Urinary bladder (tissue), 4 donors: ENCODE data around the gene STARD9. TPM values are rescaled to one million over a fixed set of nuclear protein-coding genes. Genes with fewer than 3 reads are reported as not detected.
A peak's percentile ranks its signal among the peaks of the same experiment; 100 is the strongest.
"Not testable (repeated sequence)": the region's sequence is repeated elsewhere in the genome, so short reads cannot be mapped to it uniquely, and the experiment has no call there.

Experiments
- DNase-seq: peaks from one replicate; pipeline ENCODE4 v3.0.0-alpha.2; 2015; ENCODE audit errors: extremely low spot score
- H3K27ac ChIP-seq: one replicate; pipeline ENCODE4 v1.5.1; 2013; ENCODE audit warnings: low read depth, mild to moderate bottlenecking, moderate library complexity
- H3K36me3 ChIP-seq: one replicate; pipeline ENCODE4 v1.6.1; 2013; ENCODE audit warnings: mild to moderate bottlenecking, moderate library complexity; ENCODE audit not compliant: insufficient read depth
- H3K4me1 ChIP-seq: one replicate; pipeline ENCODE4 v1.6.1; 2013; ENCODE audit warnings: mild to moderate bottlenecking, moderate library complexity; ENCODE audit not compliant: insufficient read depth
- H3K4me3 ChIP-seq: one replicate; pipeline ENCODE4 v1.5.1; 2013; ENCODE audit warnings: low read depth, low read length
- WGBS: extraction: QIAGEN DNeasy Blood & Tissue Kit; methylation state at CpG from one replicate; pipeline ENCODE4 v1.1.7; 2013; 5-methylcytosine and 5-hydroxymethylcytosine counted together
- polyA plus RNA-seq: library from polyadenylated mRNA; stranded (reverse); fragments of 200-250 nt; gene quantifications from one replicate; pipeline ENCODE4 v1.2.3, GENCODE V29; 2013
- total RNA-seq: library from RNA; depleted of rRNA; stranded (reverse); fragments of >200 nt; gene quantifications from one replicate; pipeline ENCODE4 v1.2.3, GENCODE V29; 2014
- donor health status: healthy with polysubstance abuse.
- donor health status: healthy.

STARD9 gene
- total and polyA plus RNA-seq, 2 donors = 11.1 to 46.3 TPM

DNA sequence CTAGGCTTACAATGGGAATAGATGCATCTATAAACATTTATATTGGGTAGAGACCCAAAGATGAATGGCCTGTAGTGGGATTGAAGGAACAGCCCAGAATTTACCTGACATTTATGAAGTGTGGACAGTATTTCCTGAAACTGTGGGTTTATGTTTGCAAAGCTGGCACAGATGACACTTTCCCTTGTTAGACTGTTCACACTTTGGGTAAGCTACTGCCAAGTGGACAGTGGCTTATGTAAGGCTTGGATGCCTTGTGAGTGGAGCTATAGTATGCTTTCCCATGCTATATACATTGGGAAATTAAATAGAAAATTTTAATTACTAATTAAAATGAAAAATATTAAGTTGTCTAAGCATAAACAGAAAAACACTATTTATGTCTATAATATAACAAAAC lies 48.5 kb downstream of the STARD9 start:
- Histone ChIP-seq H3K4me1 (no peaks in the 10 kb centered on the region), H3K27ac (no peak overlapping the region), H3K4me3 (no peak overlapping the region), H3K36me3 (no peaks in the 10 kb centered on the region)
- DNase-seq = no peak

DNA sequence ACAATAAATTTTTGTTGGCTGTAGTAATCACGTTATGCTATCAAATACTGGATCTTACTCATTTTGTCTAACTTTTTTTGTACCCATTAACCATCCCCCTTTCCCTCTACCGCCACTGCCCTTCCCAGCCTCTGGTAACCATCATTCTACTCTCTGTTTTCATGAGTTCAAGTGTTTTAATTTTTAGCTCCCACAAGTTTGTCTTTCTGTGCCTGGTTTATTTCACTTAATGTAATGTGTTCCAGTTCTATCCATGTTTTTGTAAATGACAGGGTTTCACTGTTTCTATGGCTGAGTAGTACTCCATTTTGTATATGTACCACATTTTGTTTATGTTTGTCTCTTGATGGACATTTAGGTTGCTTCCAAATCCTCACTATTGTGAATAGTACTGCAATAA lies 52.1 kb downstream of the STARD9 start:
- Histone ChIP-seq H3K4me1 (no peaks in the 10 kb centered on the region), H3K27ac (no peak overlapping the region), H3K36me3 (no peaks in the 10 kb centered on the region), H3K4me3 (no peak overlapping the region)
- 91% methylated on average over 2 of the region's 2 CpGs for WGBS
- no peak for DNase-seq

DNA sequence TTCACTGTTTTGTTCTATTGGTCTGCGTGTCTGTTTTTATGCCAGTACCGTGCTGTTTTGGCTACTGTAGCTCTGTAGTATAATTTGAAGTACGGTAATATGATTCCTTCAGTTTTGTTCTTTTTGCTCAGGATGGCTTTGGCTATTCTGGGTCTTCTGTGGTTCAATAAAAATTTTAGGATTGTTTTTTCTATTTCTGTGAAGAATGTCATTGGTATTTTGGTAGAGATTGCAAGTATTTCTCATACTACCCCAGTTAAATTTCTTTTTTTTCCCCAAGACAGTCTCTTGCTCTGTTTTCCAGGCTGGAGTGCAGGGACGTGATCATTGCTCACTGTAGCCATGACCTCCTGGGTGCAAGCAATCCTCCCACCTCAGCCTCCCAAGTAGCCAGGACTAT lies 53.4 kb downstream of the STARD9 start:
- 99% methylated on average over 4 of the region's 4 CpGs for WGBS
- Histone ChIP-seq H3K4me3 (no peak overlapping the region), H3K27ac (no peak overlapping the region), H3K4me1 (no peaks in the 10 kb centered on the region), H3K36me3 (no peaks in the 10 kb centered on the region)
- no peak for DNase-seq

DNA sequence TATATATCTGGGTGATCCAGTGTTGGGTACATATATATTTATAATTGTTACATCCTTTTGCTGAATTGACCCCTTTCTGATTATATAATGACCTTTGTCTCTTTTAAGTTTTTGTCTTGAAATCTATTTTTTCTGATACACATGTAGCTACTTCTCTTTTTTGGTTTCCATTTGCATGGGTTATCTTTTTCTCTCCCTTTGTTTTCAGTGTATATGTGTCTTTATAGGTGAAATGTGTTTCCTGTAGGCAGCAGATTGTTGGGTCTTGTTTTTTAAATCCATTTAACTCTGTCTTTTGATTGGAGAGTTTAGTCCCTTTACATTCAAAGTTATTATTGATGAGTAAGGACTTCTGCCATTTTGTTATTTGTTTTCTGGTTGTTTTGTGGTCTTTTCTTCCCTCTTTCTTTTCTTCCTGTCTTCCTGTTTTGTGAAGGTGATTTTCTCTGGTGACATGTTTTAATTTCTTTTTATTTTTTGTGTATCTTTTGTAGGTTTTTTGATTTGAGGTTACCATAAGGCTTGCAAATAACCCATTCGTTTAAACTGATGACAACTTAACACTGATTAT lies 56.8 kb downstream of the STARD9 start:
- no peaks in the 10 kb centered on the region for H3K36me3 ChIP-seq
- WGBS = 62% methylated on average over 1 of the region's 1 CpG
- no peak overlapping the region for H3K4me3 ChIP-seq

DNA sequence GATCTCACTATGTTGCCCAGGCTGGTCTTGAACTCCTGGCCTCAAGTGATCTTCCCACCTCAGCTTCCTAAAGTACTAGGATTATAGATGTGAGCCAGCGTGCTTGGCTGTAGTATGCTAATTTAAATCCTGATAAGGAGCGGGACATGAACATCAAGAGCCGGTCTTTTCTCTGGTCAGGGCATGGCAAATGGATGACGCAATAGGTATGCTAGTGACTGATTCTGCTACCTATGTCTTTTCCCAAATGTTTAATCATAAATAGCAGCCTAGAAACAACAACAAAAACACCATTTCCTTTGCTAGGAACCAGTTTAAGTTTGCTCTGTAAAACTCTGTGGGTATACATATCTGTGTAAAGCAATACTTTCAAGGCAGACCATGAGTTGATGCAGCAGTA lies 64.7 kb downstream of the STARD9 start:
- H3K4me1 ChIP-seq = no peaks in the 10 kb centered on the region
- no peak overlapping the region for H3K4me3 ChIP-seq
- DNase-seq = no peak
- no peak overlapping the region for H3K27ac ChIP-seq
- H3K36me3 ChIP-seq = peaks cover 5% of the 10 kb centered on the region
- WGBS = 93% methylated on average over 4 of the region's 4 CpGs

More for the DNA sequence above, 56.8 kb downstream of the STARD9 start:
- DNase-seq = no peak
- no peak overlapping the region for H3K27ac ChIP-seq
- no peaks in the 10 kb centered on the region for H3K4me1 ChIP-seq

DNA sequence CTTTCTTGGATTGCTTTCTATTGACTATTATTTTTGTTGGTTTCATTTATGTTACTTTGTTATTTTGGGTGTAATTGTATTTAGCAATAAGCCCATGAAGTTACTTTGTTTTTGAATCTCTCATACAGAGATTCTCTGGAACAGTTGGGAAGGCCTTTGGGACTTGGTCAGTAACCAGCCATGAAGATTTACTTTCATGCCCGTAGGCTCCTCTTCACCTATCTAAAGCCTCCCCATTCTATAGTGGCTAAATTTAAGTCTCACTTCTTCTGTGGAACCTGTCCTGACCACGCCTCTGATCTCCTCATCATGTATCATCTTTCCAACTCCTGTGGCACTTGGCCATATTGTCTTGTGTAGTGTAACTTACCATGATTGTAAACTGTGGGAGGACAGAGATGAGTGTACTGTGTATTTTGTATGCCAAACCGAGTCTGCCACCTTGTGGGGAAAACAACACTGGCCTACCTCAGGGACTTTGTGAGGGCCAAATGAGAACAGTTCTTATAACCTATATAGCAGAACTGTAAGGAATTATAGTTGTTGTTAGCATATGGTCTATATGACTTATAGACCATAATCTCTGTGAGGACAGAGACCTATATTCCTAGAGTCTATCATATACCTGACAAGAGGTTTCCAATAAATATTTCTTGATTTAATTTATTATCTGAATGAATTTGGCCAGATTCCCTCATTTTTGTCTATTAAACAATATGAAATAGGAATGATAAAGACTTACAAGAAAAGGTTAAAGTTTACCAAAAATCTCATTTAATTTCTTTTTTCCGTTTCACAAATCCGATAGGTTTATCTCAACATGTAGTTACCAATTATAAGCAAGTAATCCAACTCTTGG lies 75.0 kb downstream of the STARD9 start:
- 45% methylated on average over 5 of the region's 5 CpGs for WGBS
- peak; percentile 54 for DNase-seq
- Histone ChIP-seq H3K27ac (no peak overlapping the region), H3K4me3 (no peak overlapping the region), H3K36me3 (peaks cover 2% of the 10 kb centered on the region), H3K4me1 (no peaks in the 10 kb centered on the region)

DNA sequence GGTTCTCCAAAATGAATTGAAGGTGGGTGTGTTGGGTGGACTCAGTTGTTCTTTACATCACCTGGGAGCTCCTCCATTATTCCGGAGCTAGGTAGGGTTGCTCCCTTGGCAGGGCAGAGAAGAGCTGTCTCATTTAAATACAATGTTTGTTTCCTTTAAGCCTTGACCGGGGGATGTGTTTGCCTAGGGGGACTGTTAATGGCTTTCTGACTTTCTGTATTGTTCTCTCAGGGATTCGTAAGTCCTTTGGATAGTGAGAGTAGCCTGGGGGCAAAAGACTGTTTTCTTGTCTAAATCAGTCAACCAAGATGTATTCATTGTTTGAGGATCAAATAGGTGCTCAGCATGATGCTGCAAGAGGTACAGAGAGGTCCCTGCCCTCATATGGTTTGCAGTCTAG lies 90.4 kb downstream of the STARD9 start:
- no peaks in the 10 kb centered on the region for H3K4me1 ChIP-seq
- no peak overlapping the region for H3K4me3 ChIP-seq
- no peak for DNase-seq
- H3K27ac ChIP-seq = no peak overlapping the region
- WGBS = 90% methylated on average over 3 of the region's 3 CpGs
- no peaks in the 10 kb centered on the region for H3K36me3 ChIP-seq

DNA sequence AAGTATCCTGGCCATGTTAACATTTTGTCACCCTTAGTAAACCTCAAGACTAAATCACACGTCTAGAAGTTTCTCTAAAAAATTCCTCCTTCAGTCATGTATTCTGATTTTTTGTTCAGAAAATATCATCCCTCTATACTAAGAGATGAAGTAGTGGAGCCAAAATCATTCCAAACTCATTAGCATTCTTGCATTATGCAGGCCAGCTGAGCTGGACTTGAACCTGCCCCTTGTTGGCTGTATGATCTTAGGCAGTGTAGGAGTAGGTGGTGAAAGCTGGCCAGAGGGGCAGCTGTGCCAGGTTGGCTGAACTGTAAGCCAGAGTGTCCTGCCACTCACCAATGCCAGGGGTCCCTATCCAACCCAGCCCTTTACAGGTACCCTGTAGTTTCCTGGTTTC lies 92.4 kb downstream of the STARD9 start:
- no peak for DNase-seq
- Histone ChIP-seq H3K4me3 (no peak overlapping the region), H3K36me3 (no peaks in the 10 kb centered on the region), H3K4me1 (no peaks in the 10 kb centered on the region), H3K27ac (no peak overlapping the region)
- 96% methylated on average over 1 of the region's 1 CpG for WGBS

DNA sequence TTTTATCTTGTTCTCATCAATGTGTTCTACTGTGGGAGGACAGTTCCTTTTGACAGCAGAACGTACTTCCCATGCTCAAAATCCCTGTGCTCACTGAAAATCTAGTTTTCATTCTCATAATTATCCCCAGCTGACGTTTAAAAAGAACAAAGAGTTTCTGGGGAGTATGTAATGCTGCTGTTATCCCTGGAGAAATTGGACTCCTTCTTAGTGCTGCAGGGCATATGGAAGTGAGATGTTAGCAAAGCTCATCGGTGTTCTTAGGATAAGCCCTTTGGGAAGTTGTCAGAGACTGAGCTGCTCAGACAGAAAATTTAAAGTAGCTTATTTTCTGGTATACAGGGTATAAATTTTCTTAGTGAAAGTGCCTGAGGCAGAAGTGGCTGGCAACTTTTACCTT lies 95.0 kb downstream of the STARD9 start:
- WGBS = 67% methylated on average over 3 of the region's 3 CpGs
- Histone ChIP-seq H3K27ac (no peak overlapping the region), H3K36me3 (no peaks in the 10 kb centered on the region), H3K4me1 (no peaks in the 10 kb centered on the region), H3K4me3 (no peak overlapping the region)
- DNase-seq = no peak

DNA sequence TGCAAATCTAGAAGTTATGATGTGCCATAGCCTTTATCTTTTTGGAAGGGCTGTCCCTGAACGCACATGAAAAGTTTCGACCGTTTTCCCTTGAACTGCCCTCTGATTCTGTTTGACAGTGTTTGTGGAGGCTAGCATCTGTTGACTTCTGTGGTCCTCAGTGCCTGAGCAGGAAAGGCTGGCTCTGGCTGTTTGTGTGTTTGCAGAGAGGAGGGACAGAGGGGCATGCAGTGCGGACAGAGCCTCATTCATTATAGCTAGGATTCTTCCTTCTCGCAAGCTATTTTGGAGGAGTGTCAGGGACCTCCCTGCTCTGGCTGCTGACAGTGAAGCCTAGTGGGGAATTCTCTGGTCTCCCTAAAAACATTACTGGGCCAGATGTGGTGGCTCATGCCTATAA lies 97.0 kb downstream of the STARD9 start:
- Histone ChIP-seq H3K27ac (no peak overlapping the region), H3K36me3 (no peaks in the 10 kb centered on the region), H3K4me1 (no peaks in the 10 kb centered on the region), H3K4me3 (no peak overlapping the region)
- no peak for DNase-seq
- WGBS = 87% methylated on average over 5 of the region's 5 CpGs

DNA sequence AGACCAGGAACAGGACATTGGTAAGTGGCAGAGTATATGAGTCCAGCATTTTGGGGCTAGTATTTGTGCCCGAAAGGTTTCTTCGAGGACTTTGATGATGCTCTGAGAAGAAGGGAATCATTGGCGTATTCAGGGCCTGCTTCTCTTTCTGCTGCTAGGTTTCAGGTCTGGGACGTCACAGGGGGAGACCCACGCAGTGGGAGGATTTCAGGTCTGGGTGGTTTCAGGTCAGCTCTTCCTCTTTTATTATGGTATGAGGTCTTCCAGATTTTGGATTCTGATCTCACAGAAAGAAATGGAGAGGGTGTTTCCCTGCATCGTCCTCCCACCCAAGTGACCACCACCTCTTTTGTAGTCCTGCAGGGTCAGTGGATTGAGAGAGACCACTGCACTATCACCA lies 99.1 kb downstream of the STARD9 start:
- Histone ChIP-seq H3K4me3 (no peak overlapping the region), H3K27ac (no peak overlapping the region), H3K4me1 (no peaks in the 10 kb centered on the region), H3K36me3 (peaks cover 2% of the 10 kb centered on the region)
- no peak for DNase-seq
- WGBS = 95% methylated on average over 6 of the region's 6 CpGs

DNA sequence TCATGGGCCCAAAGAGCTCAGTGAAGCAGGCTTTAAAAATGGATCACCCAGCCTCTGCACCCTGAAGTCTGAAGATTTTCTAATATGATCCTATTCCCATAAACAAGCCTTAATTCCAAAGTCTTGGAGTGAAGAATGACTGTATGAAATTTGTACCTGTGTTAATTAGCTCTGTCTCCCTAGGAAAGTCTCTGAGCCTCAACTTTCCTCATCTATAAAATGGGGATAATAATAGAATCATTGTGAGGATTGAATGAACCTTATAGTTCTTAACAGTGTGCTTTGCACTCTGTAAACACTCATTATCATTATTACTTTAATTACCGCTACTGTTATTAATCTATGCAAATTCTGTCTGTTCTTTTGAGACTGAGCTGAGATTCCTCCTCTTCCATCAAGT lies 99.6 kb downstream of the STARD9 start:
- no peak overlapping the region for H3K4me3 ChIP-seq
- DNase-seq = no peak
- no peak overlapping the region for H3K27ac ChIP-seq
- 96% methylated on average over 1 of the region's 1 CpG for WGBS
- peaks cover 2% of the 10 kb centered on the region for H3K36me3 ChIP-seq
- H3K4me1 ChIP-seq = no peaks in the 10 kb centered on the region

DNA sequence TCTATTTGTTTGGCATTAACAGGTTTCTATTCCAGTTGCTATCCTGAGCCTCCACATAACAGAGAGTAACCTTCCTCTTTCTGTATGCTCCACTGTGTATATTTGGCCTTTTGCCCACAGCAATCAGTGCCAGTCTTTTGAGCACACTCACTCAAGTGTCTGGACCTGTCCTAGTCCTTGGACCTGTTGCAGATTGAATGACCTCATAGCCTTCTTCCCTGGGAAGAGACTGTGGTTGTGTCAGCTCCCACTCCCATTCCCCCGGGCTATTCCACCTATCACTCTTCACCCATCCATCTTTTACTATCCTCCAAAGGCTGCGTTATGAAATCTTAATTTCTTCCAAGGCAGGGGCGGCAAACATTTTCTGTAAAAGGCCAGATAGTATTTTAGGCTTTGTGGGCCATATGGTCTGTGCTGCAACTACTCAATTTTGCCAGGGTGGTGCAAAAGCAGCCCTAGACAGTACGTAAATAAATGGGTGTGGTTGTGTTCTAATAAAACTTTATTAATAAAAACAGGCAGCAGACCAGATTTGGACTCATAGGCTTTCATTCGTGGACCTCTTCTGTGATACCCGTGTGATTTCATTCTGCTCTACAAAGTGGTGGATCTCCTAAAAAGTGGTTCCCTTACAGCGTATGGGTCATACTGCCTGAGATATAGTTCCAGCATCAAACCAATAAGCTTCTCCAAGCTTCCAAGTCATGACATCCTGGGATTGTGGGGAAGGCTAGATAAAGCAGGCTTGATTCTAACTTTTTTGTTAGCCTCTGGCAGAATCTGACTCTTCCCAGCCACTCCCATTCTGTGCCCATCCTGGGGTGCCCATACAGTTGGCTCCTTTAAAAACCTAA lies 104.1 kb downstream of the STARD9 start:
- peaks cover 2% of the 10 kb centered on the region for H3K36me3 ChIP-seq
- no peaks in the 10 kb centered on the region for H3K4me1 ChIP-seq
- DNase-seq = no peak
- no peak overlapping the region for H3K27ac ChIP-seq
- 92% methylated on average over 7 of the region's 7 CpGs for WGBS
- no peak overlapping the region for H3K4me3 ChIP-seq

DNA sequence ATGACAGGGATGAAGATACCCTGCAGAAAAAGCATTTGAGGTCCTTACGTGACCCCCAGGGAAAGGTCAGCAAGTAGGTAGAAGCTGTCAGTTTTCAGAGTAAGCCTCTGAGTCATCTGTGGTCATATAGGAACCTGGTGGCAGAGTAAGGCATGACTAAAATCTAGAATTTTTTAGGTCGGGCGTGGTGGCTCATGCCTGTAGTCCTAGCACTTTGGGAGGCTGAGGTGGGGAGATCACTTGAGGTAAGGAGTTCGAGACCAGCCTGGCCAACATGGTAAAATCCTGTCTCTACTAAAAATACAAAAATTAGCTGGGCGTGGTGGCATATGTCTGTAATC lies 104.7 kb downstream of the STARD9 start:
- not testable (repeated sequence) for H3K36me3 ChIP-seq, H3K27ac ChIP-seq, H3K4me3 ChIP-seq, H3K4me1 ChIP-seq, DNase-seq
- 89% methylated on average over 5 of the region's 5 CpGs for WGBS
